NOMO-1 (cell line): ENCODE results near the gene PVRIG.
A peak's percentile ranks its signal among the peaks of the same experiment; 100 is the strongest.
"Not testable (repeated sequence)": the region's sequence is repeated elsewhere in the genome, so short reads cannot be mapped to it uniquely, and the experiment has no call there.

ENCODE experiments used
- DNase-seq, 2 experiments: peaks; one replicate each; lab custom pipeline; 2025; ENCODE audit not compliant: unreplicated experiment in 2 of 2; lab: John Stamatoyannopoulos, UW

PVRIG gene

DNA sequence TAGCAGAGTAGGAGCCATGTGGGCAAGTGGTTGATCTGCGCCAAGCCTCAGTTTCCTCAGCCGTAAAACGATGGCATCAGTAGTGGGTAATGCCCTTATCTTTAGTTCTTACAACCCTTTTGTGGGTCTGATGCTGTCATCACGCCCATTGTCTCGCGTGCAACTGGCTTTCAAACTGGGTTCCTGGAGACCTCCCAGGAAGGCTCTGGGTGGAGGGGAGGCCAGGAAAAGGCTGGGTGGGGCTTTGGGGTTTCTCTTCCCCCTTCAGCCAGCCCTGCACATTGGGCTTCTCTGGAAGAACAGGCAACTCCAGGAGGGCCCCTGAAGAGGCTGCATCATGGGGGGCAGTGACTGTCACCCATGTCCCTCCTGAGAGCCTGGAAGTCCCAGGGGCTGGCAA lies 5.1 kb downstream of the PVRIG start:
- not testable (repeated sequence) for DNase-seq

DNA sequence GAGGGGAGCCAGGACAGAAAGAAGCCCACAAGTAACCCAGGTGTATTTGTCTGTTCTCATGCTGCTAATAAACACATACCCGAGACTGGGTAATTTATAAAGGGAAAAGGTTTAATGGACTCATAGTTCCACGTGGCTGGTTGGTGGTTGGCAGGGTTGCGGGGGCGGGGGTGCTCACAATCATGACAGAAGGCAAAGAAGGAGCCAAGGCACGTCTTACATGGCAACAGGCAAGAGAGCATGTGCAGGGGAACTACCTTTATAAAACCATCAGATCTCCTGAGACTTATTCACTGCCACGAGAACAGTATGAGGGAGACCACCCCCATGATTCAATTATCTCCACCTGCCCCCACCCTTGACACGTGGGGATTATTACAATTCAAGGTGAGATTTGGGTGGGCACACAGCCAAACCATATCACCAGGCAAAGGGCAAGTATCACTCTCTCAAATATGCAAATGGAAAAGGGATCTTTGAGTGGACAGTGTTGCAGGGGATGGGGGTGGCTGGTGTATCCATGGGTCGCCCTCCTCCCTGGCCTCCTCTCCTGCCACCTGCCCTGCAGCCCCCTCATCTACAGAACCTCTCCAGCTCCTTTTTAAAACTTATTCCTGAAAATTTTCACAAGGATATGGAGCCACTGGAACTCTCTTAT lies 15.0 kb downstream of the PVRIG start:
- DNase-seq = not testable (repeated sequence)

DNA sequence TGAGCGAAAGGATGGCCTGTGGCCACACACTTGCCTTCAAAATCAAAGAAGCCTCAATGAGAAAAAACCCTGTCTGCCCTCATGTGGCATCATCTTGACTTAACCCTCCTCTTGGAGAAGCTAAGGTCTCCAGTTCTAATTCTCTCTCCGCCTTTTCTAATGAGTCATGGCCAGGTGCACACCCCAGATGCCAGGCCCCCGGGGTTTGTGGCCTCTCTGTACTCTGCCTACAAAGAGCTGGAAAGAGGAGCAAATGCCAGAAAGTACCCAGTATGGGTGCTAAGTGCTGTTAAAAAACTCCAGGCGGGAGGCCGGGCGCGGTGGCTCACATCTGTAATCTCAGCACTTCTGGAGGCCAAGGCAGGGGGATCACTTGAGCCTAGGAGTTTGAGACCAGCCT lies 20.2 kb downstream of the PVRIG start:
- DNase-seq = not testable (repeated sequence)

DNA sequence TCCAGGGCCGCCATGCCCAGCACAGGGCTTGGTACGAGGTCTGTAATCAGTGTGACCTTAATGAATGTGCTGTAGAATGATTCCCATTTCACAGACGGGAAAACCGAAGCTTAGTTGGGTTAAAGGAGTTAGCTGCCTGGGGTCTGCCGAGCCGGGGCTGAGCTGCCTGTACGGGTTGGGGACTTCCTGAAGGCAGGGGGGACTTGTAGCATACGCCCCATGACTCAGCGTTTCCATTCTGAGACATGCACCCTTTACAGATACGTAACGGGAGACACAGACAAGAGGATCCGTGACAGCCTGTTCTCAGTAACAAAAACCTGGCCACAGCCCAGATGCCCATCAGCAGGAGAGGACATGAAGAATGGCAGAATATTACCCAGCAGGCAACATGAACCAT lies 23.6 kb downstream of the PVRIG start:
- DNase-seq = peak in 1 of 2 experiments; percentile 31

DNA sequence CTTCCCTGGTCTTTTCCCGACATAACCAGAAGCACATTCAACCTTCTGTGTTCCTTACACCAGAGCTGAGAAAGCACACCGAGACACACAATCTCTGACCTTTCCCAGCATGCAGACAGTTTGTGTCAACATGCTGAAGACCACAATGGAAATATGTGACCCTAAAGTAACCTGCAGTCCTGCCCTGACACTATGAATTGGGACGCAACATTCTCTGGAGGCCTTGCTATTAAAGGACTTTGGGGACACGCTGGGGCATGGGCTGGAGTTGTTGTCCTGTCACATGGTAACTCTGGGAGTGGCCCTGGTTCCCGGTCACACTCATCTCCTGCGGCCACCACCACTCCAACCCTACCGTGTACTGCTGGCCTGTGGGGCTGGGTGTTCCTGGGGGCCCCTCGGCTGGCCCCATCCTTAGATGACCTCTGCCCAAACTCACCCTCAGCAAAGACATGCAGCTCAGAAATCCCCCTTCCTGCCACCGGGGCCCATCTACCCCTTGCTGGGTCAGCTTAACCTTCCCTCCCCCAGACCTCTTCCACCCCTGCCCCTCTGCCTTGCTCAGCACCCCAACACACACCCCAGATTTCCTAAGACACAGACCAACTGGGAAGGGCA lies 25.3 kb downstream of the PVRIG start:
- DNase-seq = not testable (repeated sequence)

DNA sequence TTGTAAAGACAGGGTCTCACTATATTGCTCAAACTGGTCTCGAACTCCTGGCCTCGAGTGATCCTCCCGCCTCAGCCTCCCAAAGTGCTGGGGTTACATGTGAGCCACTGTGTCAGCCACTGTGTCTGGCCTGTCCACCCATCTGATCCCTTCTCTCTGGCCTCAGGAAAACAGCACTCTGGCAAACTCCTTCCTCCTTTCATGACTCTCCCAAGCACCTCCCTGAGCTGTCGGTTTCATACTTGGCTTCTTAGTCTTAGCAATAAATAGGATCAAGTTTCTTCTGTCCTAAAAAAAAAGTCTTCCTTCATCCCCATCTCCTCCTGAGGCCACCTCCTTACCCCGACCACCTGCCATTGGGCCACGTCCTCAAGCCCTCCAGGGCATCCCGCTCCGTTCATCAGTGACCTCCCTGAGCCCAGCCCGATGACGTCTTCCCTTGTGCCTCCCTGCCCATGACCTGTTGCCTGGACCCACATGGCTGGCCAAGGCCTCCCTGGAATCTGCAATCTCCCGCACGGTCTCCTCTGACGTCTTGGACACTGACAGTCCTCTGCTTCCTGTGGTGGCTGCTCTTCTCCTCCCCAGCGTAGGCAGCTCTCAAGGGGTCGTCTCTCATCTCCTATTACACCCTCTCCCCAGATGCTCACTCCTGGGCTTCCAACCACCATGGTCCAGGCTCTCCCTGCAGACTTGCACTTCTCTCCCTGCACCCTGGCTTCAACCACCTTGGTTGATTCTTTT lies 26.5 kb downstream of the PVRIG start:
- DNase-seq = not testable (repeated sequence)

DNA sequence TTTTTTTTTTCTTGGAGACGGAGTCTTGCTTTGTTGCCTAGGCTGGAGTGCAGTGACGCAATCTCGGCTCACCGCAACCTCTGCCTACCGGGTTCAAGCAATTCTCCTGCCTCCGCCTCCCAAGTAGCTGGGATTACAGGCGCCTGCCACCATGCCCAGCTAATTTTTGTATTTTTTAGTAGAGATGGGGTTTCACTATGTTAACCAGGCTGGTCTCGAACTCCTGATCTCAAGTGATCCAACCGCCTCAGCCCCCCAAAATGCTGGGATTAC lies 27.1 kb downstream of the PVRIG start:
- not testable (repeated sequence) for DNase-seq

DNA sequence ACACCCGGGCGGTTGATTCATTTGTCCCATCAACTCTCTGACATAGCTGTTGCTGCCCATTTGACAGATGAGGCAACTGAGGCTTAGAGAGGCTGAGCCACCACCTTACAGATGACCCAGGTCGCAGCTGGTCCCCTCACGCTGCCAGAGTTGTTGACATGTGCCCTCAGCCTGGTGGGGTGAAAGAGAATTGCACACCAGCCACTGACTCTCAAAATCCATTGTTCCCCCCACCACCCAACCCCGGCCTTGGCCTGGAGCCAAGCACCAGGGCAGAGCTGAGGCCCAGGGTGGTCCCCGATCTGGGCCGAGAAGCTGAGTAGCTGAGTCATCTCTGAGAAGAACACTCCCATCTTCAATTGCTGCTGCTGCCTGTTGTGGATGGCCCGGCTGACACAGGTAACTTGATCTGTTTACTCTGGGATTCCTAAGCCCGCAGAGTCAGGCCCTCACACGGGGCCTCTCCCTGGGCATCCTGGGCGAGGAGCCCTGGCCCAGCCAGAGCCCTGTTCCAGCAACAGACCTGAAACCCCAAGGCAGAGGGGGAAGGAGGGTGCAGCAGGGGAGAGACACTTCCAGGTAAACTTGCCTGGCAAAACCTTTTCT lies 27.5 kb downstream of the PVRIG start:
- DNase-seq = no peak

DNA sequence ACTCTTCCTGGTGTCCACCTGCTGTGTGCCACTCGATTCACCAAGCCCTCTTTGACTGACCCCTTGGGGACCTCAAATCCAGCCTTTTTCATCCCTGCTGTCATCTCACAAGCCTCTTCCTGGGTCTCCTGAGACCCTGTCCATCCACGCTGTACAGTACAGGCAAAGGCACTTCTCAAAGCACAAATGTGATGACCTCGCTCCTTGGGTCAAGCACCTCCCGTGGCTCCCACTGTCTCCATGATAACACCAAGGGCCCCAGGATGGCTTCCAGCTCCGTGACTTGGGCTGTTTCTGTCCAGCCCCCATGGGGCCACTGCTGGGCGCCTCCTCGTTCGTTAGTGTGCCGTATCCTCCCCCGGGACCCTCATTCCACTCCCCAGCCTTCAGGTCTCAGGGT lies 28.7 kb downstream of the PVRIG start:
- no peak for DNase-seq

DNA sequence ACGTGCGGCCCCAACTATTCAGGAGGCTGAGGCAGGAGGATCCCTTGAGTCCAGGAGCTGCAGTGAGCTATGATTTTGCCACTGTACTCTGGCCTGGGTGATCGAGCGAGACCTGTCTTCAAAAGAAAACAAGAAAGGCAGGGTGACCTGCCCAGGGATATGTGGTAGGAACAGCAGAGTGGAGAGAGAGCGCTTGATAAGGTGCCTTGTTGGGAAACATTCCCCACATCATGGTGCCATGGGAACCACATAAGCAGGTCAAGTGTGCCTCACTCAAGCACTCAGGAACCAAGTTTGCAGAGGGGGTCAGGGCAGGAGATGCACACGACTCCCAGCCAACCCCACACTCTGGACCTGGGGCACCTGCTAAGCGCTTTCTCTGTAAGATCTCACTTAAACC lies 37.3 kb downstream of the PVRIG start:
- no peak for DNase-seq

DNA sequence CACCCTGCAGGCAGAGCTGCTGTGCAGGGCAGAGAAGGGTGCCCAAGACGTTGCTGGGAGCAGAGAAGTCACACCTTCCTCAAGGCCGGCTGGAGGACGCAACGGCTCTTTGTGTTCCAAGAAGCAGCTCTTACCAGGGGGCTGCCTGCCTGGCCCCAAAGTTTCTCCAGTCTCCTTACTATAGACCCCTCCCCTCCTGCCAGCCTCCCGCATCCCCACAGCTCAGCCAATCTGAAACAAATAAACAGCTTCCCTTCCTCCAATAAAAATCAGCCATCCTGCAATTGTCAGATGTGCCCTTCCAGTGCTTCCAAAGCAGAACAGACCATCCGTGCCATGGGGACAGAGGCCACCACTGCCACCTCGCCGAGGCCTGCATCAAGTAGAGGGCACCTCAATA lies 40.2 kb downstream of the PVRIG start:
- DNase-seq = not testable (repeated sequence)

DNA sequence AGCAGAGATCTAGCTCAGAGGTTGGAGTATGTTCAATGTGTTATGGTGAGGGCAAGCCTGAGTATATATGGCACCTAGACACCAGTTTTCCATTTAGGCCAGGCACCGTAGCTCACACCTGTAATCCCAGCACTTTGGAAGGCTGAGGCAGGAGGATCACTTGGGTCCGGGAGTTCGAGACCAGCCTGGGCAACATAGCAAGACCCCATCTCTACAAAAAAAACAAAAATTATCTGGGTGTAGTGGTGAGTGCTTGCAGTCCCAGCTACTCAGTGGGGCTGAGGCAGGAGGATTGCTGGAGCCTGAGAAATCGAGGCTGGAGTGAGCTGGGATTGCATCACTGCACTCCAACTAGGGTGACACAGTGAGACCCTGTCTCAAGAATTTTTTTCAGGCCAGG lies 43.1 kb downstream of the PVRIG start:
- not testable (repeated sequence) for DNase-seq

DNA sequence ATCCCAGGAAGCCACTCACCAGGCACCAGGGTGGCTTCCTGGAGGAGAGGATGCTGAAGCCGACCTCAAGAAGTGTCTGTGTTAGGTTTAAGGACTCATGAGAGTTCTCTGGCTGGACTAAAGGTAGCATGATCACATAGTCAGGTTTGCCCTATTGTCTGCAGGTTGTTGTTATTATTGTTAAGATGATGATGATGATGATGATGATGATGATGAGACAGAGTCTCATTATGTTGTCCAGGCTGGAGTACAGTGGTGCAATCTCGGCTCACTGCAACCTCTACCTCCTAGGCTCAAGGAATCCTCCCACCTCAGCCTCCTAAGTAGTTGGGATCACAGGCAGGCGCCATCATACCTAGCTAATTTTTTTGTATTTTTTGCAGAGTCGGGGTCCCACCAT lies 44.5 kb downstream of the PVRIG start:
- not testable (repeated sequence) for DNase-seq

DNA sequence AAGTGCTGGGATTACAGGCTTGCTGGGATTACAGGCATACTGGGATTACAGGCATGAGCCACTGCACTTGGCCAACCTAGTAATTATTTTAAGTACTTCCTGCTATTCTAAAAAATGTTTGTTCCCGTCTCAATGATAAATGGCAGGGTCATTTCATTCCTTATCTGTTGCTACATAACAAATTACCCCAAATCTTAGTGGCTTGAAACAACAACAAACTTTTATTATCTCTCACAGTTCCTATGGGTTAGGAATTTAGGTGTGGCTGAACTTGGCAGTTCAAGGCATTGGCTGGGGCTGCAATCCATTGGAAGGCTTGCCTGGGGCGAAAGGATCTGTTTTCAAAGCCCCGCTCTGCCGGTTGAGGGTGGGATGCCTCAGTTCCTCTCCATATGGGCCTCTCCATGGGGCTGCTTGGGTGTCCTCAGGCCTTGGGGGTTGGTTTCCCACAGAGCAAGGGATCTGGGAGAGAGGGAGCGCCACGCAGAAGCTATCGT lies 45.0 kb downstream of the PVRIG start:
- DNase-seq = peak; percentile 34 to 53

DNA sequence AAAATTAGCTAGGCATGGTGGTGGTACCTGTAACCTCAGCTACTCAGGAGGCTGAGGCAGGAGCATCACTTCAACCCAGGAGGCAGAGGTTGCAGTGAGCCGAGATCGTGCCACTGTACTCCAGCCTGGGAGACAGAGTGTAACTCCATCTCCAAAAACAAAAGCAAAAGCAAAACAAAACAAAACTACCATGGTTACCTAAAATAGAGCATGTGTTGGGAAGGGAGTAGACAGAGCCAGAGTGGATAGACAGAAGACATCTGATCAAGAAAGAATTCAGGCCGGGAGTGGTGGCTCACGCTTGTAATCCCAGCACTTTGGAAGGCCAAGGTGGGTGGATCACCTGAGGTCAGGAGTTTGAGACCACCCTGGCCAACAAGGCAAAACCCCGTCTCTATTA lies 46.1 kb downstream of the PVRIG start:
- DNase-seq = not testable (repeated sequence)

DNA sequence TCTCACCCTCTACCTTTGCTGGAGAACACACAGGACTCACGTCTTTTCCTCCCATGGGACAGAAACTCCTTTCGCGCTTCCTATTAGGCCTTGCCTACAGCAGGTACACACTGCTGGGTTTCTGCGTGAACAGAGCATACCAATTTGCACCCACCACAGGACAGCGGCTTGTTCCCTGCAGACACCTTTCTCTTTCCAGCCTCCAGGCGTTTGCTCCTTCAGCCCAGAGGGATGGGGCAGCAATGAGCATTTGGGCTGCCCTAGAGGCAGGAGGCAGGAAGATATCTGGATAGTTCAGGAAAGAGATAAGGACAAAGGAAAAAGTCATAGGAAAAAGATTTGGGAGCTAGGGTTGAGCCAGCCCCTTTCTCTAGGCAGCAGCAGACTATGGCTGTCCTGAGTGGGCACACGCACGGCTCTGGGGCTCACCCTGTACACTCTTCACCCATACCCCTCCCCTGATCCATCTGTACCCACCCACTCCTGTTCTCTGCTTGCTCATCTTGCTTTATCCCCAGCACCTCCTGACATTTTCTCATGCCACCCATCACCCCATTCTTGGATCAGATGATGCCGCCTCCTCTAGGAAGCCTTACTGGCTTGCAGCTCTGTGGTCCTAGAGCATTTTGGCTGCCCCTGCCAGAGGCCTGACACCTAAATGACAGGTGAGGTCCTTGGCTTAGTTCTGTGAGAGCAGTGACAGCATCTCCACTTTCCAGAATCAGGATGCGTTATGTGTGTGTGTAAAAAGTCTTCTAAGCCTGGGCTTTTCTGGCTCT lies 47.0 kb downstream of the PVRIG start:
- DNase-seq = no peak

DNA sequence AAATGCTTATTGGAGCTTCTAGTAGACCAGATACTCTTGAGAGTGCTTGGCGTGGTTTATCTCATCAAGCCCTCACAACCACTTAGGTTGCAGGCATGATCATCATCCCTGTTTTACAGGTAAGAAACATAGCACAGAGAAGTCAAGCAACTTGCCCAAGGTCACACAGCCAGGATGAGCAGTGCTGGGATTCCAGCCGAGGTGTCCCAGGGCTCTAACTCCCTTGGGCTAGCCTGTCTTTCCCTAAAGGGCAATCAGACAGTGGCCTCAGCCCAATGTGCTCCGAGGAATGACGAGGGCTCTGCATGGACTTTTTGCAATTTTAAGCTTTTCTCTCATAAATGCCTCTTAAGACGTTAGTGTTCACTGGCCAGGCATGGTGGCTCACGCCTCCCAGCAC lies 47.9 kb downstream of the PVRIG start:
- DNase-seq = no peak

DNA sequence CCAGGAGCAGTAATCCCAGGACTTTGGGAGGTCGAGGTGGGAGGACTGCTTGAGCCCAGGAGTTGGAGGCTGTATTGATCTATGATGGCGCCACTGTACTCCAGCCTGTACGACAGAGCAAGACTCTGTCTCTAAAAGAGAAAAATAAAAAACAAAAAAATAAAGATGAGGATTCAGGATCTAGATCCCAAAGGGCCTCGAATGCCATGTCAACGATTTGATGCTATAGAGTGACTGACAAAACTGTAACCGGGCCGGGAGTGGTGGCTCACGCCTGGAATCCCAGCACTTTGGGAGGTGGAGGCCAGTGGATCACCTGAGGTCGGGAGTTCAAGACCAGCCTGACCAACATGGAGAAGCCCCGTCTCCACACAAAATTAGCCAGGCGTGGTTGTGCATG lies 49.1 kb downstream of the PVRIG start:
- DNase-seq = not testable (repeated sequence)

DNA sequence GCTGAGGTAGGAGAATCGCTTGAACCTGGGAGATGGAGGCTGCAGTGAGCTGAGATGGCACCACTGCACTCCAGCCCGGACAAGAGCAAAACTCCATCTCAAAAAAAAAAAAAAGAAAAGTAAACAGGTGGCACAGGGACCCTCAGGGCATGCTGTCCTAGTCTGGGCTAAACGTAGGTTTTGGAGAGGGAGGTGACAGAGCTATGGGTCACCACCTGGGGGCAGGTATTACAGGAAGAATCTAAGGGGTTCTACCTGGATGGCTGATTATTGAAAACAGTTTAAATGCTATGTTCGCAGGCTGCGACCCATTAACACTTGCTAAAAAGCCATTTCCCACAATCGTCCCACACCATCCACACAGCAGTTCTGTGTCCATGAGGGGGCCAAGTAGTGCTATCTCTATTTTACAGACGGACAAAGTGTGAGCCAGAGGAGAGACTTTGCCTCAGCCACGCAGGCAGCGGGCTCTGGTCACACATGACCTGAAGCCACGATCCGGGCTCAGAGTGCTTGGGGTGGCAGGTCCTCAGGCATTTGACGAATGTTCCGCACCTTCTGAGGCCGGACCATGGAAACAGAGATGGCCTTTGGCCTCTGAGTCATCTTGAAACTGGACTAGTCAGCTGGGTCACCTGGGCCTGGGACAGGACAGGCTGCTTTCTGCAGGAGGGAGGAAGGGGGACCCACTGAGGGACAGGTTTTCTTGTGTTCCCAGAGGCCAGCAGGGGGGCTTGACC lies 49.7 kb downstream of the PVRIG start:
- DNase-seq = not testable (repeated sequence)
